Esophagus squamous epithelium (tissue), 4 donors: ENCODE measurements around the gene LILRB4.
"Not testable (repeated sequence)": the region's sequence is repeated elsewhere in the genome, so short reads cannot be mapped to it uniquely, and the experiment has no call there.

Experiments
- CTCF ChIP-seq, 6 experiments: fragments of 450-650 bp in 4 of 6; fragments of 200-600 bp in 2 of 6; sonication (generic) in 2 of 6; IDR thresholded peaks; one replicate each; pipeline ENCODE4 v1.5.1; 2016 to 2019; ENCODE audit warnings: antibody characterized with exemption in 6 of 6, mild to moderate bottlenecking in 4 of 6, moderate library complexity in 4 of 6
- POLR2A ChIP-seq, 4 donors: fragments of 450-650 bp; IDR thresholded peaks; one replicate each; pipeline ENCODE4 v1.6.1; 2017; ENCODE audit warnings: antibody characterized with exemption in 4 of 4, mild to moderate bottlenecking in 4 of 4, moderate library complexity in 3 of 4

- not testable (repeated sequence) for TF ChIP-seq CTCF, POLR2A (IDR thresholded peaks at IDR 0.05)
Measured at GRCh38 chr19:54697716-54698115, 34.9 kb downstream of the LILRB4 start.
